ENCODE measurements around the gene IL13RA2. TPM values are rescaled to one million over a fixed set of nuclear protein-coding genes. Genes with fewer than 3 reads are reported as not detected.

IL13RA2 gene
- total RNA-seq, 4 donors from 2014 or later: 0.81 TPM; not detected in 3

- no peaks in the 10 kb centered on the region for H3K27me3 ChIP-seq
- DNase-seq (ENCODE audit: low spot score in 2 of 2): no peak
- H3K9me3 ChIP-seq: no peaks in the 10 kb centered on the region
- H3K36me3 ChIP-seq: no peaks in the 10 kb centered on the region
- no peak overlapping the region for H3K27ac ChIP-seq
- H3K4me1 ChIP-seq: no peaks in the 10 kb centered on the region
- no peak overlapping the region for H3K4me3 ChIP-seq
- TF ChIP-seq POLR2A (IDR thresholded peaks at IDR 0.05): no peak
- TF ChIP-seq POLR2AphosphoS5 (IDR thresholded peaks at IDR 0.05): no peak
- no peak for TF ChIP-seq CTCF (IDR thresholded peaks at IDR 0.05)
- TF ChIP-seq EP300 (IDR thresholded peaks at IDR 0.05): no peak
- 33% methylated on average over 2 of the region's 2 CpGs for WGBS
These were observed 5.7 kb upstream of the IL13RA2 start for GRCh38 chrX:115023139-115023538.

- Histone ChIP-seq H3K4me1 (no peaks in the 10 kb centered on the region), H3K4me3 (no peak overlapping the region), H3K27me3 (no peaks in the 10 kb centered on the region), H3K36me3 (no peaks in the 10 kb centered on the region), H3K27ac (no peak overlapping the region), H3K9me3 (no peaks in the 10 kb centered on the region)
- no peak for TF ChIP-seq POLR2A (IDR thresholded peaks at IDR 0.05)
- TF ChIP-seq POLR2AphosphoS5 (IDR thresholded peaks at IDR 0.05): no peak
- no peak for TF ChIP-seq EP300 (IDR thresholded peaks at IDR 0.05)
- no peak for TF ChIP-seq CTCF (IDR thresholded peaks at IDR 0.05)
- no peak for DNase-seq (ENCODE audit: low spot score in 2 of 2)
- 57% methylated on average over 5 of the region's 5 CpGs for WGBS
These were observed 3.7 kb upstream of the IL13RA2 start for GRCh38 chrX:115021121-115021520.

- Histone ChIP-seq H3K27ac (no peak overlapping the region), H3K4me3 (no peak overlapping the region), H3K4me1 (no peaks in the 10 kb centered on the region), H3K36me3 (no peaks in the 10 kb centered on the region), H3K27me3 (no peaks in the 10 kb centered on the region), H3K9me3 (no peaks in the 10 kb centered on the region)
- no peak for DNase-seq (ENCODE audit: low spot score in 2 of 2)
- TF ChIP-seq POLR2AphosphoS5 (IDR thresholded peaks at IDR 0.05): no peak
- TF ChIP-seq CTCF (IDR thresholded peaks at IDR 0.05): no peak
- TF ChIP-seq EP300 (IDR thresholded peaks at IDR 0.05): no peak
- no peak for TF ChIP-seq POLR2A (IDR thresholded peaks at IDR 0.05)
- 77% methylated on average over 2 of the region's 2 CpGs for WGBS
These were observed 1.5 kb upstream of the IL13RA2 start for GRCh38 chrX:115018944-115019343.

GRCh38 chrX:115018040-115018647, 728 bp upstream of the IL13RA2 start:
- Histone ChIP-seq H3K9me3 (no peaks in the 10 kb centered on the region), H3K4me3 (no peak overlapping the region), H3K27ac (no peak overlapping the region), H3K4me1 (no peaks in the 10 kb centered on the region), H3K27me3 (no peaks in the 10 kb centered on the region), H3K36me3 (no peaks in the 10 kb centered on the region)
- TF ChIP-seq CTCF (IDR thresholded peaks at IDR 0.05) (no peak), EP300 (IDR thresholded peaks at IDR 0.05) (no peak), POLR2AphosphoS5 (IDR thresholded peaks at IDR 0.05) (no peak), POLR2A (IDR thresholded peaks at IDR 0.05) (no peak)
- WGBS: 45% methylated on average over 6 of the region's 6 CpGs
- DNase-seq (ENCODE audit: low spot score in 2 of 2): no peak

GRCh38 chrX:115013705-115014104, 3.7 kb downstream of the IL13RA2 start:
- Histone ChIP-seq H3K4me1 (no peaks in the 10 kb centered on the region), H3K9me3 (no peaks in the 10 kb centered on the region), H3K27me3 (no peaks in the 10 kb centered on the region), H3K36me3 (no peaks in the 10 kb centered on the region), H3K27ac (no peak overlapping the region), H3K4me3 (no peak overlapping the region)
- TF ChIP-seq CTCF (IDR thresholded peaks at IDR 0.05) (no peak), POLR2A (IDR thresholded peaks at IDR 0.05) (no peak), POLR2AphosphoS5 (IDR thresholded peaks at IDR 0.05) (no peak), EP300 (IDR thresholded peaks at IDR 0.05) (no peak)
- 69% methylated on average over 3 of the region's 3 CpGs for WGBS
- DNase-seq (ENCODE audit: low spot score in 2 of 2): no peak

Data from suprapubic skin (tissue), 4 donors.